Loucy (cell line): ENCODE measurements around the gene GIPR.

Experiments
- EZH2phosphoT487 ChIP-seq: fragments of 200-600 bp; IDR thresholded peaks from 2 replicates; pipeline ENCODE4 v1.6.1; 2018; ENCODE audit warnings: antibody characterized with exemption, mild to moderate bottlenecking, moderate library complexity, borderline replicate concordance
- TF ChIP-seq, protein P1 (sequence below): fragments of 200-600 bp; sonication (generic); conservative IDR thresholded peaks from 2 replicates; pipeline ENCODE4 v1.5.1; 2014; ENCODE audit warnings: mild to moderate bottlenecking, antibody characterized with exemption, low read length

DNA sequence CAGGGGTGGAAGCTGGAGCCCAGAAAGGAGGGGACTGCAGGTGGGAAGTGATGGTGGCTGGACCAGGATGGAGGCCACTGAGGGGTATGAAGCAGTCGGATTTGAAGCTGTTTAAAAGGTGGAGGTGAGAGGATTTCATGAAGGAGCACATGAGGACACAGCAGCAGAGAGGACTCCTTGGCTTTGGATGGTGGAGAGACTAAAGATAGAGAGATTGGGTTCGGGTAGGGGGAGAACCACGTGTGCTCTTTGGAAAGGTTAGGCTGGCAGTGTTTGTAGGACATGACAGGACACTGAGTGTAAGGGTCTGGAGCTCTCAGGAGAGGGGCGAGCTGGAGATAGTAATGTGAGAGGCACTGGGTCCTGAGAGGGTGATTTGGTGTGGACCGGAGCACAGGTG lies 14.9 kb downstream of the GIPR start:
- TF ChIP-seq, protein P1, sequence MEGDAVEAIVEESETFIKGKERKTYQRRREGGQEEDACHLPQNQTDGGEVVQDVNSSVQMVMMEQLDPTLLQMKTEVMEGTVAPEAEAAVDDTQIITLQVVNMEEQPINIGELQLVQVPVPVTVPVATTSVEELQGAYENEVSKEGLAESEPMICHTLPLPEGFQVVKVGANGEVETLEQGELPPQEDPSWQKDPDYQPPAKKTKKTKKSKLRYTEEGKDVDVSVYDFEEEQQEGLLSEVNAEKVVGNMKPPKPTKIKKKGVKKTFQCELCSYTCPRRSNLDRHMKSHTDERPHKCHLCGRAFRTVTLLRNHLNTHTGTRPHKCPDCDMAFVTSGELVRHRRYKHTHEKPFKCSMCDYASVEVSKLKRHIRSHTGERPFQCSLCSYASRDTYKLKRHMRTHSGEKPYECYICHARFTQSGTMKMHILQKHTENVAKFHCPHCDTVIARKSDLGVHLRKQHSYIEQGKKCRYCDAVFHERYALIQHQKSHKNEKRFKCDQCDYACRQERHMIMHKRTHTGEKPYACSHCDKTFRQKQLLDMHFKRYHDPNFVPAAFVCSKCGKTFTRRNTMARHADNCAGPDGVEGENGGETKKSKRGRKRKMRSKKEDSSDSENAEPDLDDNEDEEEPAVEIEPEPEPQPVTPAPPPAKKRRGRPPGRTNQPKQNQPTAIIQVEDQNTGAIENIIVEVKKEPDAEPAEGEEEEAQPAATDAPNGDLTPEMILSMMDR: no peak
- TF ChIP-seq EZH2phosphoT487: no peak
